Suprapubic skin (tissue), 3 donors: ENCODE measurements around the gene HIBADH.

ENCODE experiments used
- CTCF ChIP-seq, 2 donors: fragments of 200-600 bp in 1 of 2; fragments of 450-650 bp in 1 of 2; sonication (generic) in 1 of 2; IDR thresholded peaks; one replicate each; pipeline ENCODE4 v1.5.1; 2016 to 2019; ENCODE audit warnings: antibody characterized with exemption in 2 of 2, mild to moderate bottlenecking in 1 of 2, moderate library complexity in 1 of 2
- POLR2A ChIP-seq, 2 donors: fragments of 450-650 bp; IDR thresholded peaks; one replicate each; pipeline ENCODE4 v1.6.1; 2017; ENCODE audit warnings: antibody characterized with exemption in 2 of 2, mild to moderate bottlenecking in 2 of 2, moderate library complexity in 2 of 2

- TF ChIP-seq CTCF (IDR thresholded peaks at IDR 0.05): no peak
- TF ChIP-seq POLR2A (IDR thresholded peaks at IDR 0.05): no peak
Measured at GRCh38 chr7:27678617-27679260, 16.1 kb upstream of the HIBADH start.
